ENCODE measurements around the gene CDH4.

Gene CDH4

DNA sequence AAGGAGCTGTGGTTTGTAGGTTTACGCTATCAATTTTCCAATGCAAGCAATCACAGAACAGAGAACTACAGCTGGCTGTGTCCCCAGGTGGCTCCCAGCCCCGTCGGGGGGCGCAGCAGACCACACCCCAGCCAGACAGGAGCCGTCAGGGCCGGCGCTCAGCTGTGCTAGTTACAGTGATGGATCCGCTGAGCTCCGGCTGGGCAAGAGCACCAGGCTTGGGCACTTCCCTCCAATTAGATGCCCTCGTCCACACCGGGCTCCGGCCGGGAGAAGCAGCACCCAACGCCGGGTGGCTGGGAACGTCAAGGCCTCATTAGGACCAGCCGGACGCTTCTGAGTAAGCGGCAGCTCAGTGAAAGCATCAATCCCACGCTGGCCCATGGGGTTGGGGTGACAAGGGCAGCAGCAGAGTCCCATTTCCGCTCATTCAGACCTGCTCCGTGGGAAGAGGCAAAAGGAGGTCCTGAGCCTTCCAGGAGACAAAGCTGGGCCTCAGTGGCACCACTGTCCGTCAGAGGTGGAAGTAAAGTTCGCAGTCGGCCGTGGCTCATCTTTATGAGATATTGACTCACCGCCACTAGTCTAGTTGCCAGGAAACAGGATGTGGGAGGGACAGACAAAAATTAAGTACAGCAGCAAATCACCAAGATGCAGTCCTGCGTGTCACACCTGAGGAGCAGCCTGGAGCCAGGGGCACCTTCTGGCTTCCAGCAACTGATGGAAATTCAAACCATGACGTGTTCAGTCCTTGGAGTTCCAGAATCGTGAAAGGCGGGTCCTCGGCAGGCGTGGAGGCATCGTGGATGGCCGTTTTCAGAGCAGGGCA is 649.5 kb downstream of the CDH4 start:
- peak; percentile 76 for DNase-seq (ENCODE audit: low spot score)

DNA sequence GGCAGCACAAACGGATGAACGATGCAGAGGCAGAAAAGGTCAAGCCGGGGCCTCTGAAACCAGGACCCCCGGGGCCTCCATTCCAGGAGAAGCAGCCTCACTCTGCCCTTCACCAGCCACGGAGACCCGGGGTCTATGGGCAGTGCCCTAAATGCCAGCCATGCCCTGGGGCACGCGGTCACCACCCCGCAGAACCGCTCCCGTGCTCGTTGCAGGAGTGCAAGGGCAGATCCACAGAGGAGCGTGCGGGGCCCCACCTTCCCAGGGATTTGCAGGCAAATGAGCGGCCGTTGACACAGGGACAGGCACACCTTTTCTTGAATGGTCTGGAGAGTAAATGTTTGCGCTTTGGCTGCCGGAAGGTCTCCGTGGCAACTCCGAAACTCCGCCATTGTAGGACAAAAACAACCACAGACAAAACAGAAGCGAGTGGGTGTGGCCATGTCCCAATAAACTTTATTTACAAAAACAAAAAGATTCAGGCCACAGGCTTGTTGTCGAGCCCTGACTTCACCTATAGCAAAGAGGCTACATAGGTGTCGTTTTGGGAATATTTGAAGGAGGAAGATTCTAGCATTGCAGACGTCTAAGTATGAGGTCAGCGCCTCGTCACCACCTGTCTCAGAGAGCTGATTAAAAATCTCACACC is 650.3 kb downstream of the CDH4 start:
- peak; percentile 29 for DNase-seq (ENCODE audit: low spot score)

DNA sequence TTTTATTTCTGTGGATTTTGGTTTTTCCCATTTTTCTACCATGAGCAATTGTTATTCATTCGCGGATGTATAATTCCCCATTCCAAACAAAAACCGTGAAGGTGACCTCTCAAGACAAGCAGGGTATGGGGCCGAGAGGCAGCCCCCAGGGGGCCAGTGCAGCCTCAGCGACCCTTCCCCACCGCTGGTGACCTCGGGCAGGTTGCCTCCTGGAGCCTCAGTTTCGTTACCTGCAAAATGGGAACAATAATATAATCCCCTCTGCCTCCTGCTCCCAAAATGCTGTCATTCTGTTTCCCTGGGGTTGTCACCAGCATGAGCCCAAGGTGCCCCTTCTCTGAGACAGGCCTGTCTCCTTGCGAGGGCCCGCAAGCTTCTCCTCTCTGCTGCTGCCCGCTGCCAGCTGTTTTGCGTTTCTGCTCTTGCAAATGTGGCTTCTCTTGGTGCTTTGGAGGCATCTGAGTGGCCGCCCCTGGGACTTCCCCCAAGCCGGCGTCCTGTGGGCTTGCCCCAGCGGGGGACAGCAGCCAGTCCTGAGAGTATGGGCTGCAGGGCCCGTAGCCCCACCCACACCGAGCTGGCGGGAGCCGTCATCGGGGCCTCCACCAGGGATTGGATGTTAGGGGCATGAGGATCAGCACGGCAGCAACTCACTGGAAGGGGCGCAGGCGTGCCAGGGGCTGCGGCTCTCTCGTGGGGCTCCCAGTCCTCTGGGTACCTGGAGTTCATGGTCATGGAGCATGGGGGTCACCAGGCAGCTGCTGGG is 651.7 kb downstream of the CDH4 start:
- no peak for DNase-seq (ENCODE audit: low spot score)

DNA sequence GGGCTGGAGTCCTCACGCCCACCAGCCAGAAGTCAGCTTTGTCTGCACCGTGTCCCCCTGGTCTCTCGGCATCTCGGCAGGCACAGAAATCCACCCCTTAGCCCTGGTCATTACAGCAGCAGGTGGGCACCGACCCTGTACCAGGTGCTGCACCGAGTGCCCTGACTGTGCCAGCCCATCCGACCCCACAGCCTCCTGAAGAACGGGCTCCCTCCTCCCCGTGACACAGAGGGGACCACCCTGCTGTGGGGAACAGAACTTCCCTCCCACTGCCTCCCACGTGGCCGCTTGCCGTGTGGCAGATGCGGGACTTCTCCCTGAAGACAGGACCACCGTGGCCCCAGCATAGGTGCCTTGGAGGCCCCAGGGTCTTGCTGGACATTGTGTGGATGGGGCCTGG is 652.4 kb downstream of the CDH4 start:
- no peak for DNase-seq (ENCODE audit: low spot score)

- DNase-seq (ENCODE audit: low spot score), result no peak
These were observed 653.9 kb downstream of the CDH4 start for GRCh38 chr20:61905781-61906523.

GRCh38 chr20:61907081-61907891 is 655.2 kb downstream of the CDH4 start:
- no peak for DNase-seq (ENCODE audit: low spot score)

DNA sequence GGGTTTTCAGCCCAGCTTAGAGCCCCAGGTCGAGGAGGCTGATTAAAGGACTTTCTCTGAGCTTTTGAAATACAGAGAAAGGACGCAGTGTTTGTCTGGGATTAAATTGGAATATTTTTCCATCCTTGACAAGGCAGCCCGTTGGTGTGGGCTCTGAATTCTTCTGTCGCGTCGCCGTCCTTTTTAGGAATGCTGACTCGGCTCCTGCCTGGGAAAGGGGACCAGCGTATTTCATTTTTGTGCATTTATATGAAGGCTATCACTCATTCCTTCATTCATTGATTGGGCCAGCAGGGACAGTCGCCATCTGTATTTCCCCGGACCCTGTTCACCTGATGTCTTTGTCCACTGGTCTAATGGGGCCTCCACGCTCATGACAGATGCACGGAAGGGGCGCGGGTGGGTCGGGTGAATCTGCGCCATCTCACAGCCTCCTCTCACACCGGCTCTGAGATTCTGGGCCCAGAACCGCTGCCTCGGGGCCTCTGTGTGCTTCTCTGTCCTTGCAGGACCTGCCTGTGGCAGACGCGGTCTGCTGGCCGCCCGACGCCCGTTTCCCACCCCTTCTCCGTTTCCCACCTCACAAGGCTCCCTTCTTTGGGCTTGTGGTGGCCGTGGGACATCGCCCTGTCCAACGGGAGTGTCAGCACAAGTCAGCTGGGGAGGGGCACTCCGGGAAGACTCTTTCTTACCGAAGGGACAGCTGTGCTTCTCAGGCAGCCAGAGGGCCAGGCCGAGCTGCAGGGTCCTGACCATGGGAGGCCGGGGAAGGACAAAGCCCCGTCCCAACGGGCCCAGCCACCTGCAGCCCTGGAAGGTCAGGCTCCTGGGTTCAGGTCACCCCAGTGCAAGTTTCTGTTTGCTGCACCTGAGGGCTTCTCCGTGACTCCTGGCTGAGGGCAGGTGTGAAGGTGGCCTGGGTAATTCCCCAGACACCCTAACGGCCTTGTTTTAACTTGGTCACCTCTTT is 656.3 kb downstream of the CDH4 start:
- no peak for DNase-seq (ENCODE audit: low spot score)

- DNase-seq (ENCODE audit: low spot score), result no peak
These were observed 657.0 kb downstream of the CDH4 start for GRCh38 chr20:61909028-61909427.

DNA sequence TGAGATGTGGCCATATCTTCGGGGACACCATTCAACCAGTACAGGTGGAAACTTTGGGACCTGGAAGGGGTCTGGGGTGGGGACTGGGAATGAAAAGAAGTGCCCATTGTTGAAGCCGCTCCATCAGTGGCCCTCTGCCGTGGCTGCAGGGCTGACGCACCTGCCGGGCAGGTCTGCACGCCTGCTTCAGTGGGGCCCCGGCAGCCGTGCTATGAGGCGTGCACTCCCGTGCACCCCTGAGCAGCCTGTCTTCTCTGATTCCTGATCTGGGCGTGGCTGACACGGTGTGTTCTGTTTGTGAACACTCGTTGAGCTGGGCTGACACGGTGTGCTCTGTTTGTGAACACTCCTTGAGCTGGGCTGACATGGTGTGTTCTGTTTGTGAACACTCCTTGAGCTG is 657.8 kb downstream of the CDH4 start:
- no peak for DNase-seq (ENCODE audit: low spot score)

- no peak for DNase-seq (ENCODE audit: low spot score)
These were observed 659.8 kb downstream of the CDH4 start for GRCh38 chr20:61911824-61912223.

GRCh38 chr20:61912665-61913422 is 660.8 kb downstream of the CDH4 start:
- no peak for DNase-seq (ENCODE audit: low spot score)

DNA sequence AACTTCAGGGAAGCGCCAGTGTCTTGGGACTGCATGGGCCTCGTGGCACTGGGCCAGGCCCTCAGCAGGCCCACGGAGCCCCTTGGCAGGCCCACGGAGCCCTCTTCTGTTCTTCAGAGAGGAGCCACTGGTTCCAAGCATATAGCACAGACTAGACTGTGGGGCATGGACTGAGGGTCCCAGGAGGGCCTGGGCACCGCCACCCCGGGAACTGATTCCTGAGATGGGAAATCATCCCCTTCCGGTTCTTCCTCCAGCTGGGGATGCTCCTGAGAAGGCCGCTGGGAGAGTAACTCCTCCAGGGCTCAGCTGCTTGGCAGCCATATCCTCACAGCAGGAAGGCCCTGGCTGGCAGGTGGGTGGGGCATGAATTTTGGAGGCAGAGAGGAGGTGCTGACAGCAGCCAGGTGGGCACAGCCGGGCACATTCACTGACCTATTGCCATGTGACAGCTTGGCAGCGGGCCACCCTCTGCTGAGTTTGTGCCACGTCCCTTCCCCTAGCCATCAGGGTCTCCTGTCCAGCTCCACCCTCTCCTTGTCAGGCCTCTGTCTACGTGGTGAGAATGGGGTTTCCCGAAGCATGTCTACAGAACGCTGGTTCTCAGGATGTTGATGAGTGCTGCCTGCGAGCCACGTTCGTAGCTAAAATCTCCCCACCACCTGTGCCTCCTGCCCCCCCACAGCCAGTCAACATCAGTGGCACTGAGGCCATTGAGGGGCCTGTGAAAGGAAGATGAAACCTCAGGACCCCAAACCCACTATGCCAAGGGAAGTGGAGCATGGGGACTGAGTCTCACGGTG is 661.6 kb downstream of the CDH4 start:
- DNase-seq (ENCODE audit: low spot score), result no peak

- no peak for DNase-seq (ENCODE audit: low spot score)
These were observed 663.0 kb downstream of the CDH4 start for GRCh38 chr20:61915101-61915500.

DNA sequence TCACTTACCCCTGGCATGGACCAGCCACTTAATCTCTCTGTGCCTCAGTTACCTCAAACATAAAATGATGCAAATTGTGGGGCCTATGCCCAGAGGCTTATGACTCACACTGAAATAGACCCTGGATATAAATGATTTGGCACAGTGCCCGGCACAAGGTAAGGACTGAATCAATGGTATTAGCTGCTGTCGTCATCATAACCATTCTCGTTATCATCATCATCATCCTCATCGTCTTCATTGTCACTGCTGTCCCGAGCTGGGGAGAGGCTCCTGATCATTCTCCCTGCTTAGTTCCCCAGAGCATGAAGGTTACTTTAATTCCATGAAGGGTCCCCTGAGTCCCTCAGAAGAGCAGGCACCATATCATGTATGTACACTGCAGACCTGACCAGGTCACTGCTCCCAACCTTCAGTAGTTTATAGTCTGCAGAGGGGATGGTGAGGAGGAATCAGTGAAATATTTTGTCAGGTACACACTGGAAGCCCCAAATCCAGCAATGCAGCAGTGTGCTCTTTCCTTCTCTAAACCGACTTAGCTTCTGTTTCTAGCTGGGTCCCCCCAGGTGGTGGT is 664.3 kb downstream of the CDH4 start:
- no peak for DNase-seq (ENCODE audit: low spot score)

DNA sequence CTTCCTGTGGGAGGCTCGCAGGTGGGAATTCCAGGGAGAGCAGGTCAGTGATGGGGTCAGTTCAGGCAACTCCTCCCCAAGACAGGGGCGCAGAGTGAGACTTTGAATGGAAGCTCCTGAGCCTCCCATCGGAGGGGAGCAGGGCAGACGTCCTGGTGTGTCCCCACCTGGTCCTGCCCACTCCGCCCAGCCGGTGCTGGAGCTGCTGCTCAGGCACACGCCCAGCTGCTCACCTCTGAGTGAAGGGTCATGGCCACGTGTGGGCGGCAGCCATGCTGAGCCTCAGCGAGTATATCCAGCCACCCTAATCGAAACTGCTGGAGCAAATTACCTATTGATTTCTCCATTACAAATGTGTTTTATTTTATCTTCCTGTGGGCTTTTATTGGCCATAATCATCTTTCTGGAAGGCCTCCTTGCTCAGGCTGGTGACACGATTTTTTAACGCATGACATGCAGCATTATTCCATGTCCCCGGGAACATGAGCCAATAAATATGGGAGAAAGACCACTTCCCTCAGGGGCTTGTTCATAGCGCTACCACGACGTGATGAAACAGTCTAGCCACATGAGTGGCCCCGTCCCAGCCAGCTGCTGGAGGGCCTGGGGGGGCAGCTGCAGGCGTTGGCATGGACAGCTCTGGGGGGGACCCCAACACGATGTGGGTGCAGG is 665.5 kb downstream of the CDH4 start:
- no peak for DNase-seq (ENCODE audit: low spot score)

DNA sequence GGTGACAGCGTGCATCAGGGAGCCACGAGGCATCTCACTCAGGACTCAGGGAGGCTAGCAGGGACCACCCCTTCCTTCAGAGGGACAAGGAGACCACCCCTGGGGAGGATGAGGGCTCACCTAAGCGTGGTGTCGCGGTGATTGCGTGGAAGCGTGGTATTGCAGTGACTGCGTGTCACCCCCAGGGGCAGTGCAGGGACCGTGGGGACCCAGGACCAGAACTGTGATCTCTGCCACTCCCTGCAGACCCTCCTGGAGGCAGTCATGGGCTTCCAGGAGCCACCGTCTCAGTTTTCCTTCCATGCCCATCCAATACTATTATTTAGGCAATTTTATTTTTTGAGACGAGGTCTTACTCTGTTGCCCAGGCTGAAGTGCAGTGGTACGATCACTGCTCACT is 666.5 kb downstream of the CDH4 start:
- DNase-seq (ENCODE audit: low spot score), result no peak

GRCh38 chr20:61919239-61919638 is 667.2 kb downstream of the CDH4 start:
- DNase-seq (ENCODE audit: low spot score), result no peak
